ENCODE measurements around the gene ADH7.

DNA sequence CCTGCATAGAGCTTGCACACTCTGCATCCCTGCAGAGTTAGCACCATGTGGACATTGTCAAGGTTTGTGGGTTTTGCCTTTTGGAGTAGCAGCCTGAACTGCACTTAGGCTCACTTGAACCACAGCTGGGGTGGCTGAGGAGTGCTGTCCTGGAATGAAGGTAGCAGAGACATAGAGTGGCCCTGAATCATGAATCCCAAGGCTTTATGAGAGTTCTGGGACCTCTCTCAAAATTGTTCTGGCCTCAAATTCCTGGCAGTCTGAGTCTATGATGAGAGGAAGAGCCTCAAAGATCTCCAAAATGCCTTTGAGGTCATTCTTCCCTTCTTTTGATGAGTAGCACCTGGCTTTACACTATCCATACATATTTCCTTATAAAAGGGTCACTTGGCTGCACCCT lies 45.5 kb downstream of the ADH7 start:
- TF ChIP-seq KLF12 (CRISPR knock-in tag; IDR thresholded peaks at IDR 0.05; ENCODE audit: borderline replicate concordance) (no peak), NR2C2 (CRISPR knock-in tag; IDR thresholded peaks at IDR 0.05; ENCODE audit: borderline replicate concordance) (no peak), ZBTB21 (CRISPR knock-in tag; IDR thresholded peaks at IDR 0.05) (no peak), IKZF1 (IDR thresholded peaks at IDR 0.05) (no peak), ZBTB38 (CRISPR knock-in tag; IDR thresholded peaks at IDR 0.05) (no peak), MED13 (CRISPR knock-in tag; IDR thresholded peaks at IDR 0.05) (no peak), RFX1 (IDR thresholded peaks at IDR 0.05) (no peak), SSRP1 (CRISPR knock-in tag; IDR thresholded peaks at IDR 0.05) (no peak), ZNF333 (CRISPR knock-in tag; IDR thresholded peaks at IDR 0.05; ENCODE audit: borderline replicate concordance) (no peak)
- TF ChIP-seq, protein P1, sequence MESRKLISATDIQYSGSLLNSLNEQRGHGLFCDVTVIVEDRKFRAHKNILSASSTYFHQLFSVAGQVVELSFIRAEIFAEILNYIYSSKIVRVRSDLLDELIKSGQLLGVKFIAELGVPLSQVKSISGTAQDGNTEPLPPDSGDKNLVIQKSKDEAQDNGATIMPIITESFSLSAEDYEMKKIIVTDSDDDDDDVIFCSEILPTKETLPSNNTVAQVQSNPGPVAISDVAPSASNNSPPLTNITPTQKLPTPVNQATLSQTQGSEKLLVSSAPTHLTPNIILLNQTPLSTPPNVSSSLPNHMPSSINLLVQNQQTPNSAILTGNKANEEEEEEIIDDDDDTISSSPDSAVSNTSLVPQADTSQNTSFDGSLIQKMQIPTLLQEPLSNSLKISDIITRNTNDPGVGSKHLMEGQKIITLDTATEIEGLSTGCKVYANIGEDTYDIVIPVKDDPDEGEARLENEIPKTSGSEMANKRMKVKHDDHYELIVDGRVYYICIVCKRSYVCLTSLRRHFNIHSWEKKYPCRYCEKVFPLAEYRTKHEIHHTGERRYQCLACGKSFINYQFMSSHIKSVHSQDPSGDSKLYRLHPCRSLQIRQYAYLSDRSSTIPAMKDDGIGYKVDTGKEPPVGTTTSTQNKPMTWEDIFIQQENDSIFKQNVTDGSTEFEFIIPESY (CRISPR knock-in tag; IDR thresholded peaks at IDR 0.05) = no peak
- TF ChIP-seq, protein P2, sequence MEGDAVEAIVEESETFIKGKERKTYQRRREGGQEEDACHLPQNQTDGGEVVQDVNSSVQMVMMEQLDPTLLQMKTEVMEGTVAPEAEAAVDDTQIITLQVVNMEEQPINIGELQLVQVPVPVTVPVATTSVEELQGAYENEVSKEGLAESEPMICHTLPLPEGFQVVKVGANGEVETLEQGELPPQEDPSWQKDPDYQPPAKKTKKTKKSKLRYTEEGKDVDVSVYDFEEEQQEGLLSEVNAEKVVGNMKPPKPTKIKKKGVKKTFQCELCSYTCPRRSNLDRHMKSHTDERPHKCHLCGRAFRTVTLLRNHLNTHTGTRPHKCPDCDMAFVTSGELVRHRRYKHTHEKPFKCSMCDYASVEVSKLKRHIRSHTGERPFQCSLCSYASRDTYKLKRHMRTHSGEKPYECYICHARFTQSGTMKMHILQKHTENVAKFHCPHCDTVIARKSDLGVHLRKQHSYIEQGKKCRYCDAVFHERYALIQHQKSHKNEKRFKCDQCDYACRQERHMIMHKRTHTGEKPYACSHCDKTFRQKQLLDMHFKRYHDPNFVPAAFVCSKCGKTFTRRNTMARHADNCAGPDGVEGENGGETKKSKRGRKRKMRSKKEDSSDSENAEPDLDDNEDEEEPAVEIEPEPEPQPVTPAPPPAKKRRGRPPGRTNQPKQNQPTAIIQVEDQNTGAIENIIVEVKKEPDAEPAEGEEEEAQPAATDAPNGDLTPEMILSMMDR (CRISPR knock-in tag; IDR thresholded peaks at IDR 0.05) = no peak

All from HepG2 (cell line).